HL-60 (cell line): ENCODE measurements around the gene GDF7.

ENCODE experiments used
- GABPA ChIP-seq: IDR thresholded peaks from 2 replicates; pipeline ENCODE4 v1.6.1; 2012; ENCODE audit warnings: low read depth
- POLR2AphosphoS5 ChIP-seq: IDR thresholded peaks from 2 replicates; pipeline ENCODE4 v1.6.1; 2012; ENCODE audit warnings: low read depth
- TF ChIP-seq, protein P1 (sequence below): IDR thresholded peaks from one replicate; pipeline ENCODE4 v1.5.1; 2011; ENCODE audit warnings: low read length, control low read depth, inconsistent platforms; ENCODE audit not compliant: insufficient read depth
- TF ChIP-seq, protein P2 (sequence below): IDR thresholded peaks from 2 replicates; pipeline ENCODE4 v1.6.1; 2012; ENCODE audit warnings: low read depth; ENCODE audit not compliant: insufficient replicate concordance

DNA sequence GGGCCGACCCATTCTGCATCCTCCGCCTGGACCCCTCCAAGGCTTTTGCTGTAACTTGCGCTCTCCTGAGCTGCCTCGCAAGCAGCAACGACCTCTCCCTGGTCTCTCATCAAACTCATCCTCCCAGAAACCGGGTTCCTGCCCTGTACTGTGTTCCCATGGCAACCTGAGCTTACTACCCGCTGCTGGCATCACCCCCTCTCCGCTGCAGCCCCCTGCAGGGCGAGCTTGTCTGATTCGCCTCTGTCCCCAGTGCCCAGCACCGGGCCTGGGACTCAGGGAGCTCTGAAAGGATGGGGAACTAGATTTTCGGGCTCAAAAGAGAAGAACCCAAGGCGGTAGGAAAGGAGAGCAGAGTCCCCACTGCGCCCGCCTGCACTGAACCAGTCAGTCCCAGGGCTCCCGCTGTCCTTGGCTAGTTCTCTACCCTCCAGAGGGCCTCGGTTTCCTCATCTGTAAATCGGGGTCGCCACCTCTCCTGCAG, 16.5 kb upstream of the GDF7 start:
- TF ChIP-seq, protein P1, sequence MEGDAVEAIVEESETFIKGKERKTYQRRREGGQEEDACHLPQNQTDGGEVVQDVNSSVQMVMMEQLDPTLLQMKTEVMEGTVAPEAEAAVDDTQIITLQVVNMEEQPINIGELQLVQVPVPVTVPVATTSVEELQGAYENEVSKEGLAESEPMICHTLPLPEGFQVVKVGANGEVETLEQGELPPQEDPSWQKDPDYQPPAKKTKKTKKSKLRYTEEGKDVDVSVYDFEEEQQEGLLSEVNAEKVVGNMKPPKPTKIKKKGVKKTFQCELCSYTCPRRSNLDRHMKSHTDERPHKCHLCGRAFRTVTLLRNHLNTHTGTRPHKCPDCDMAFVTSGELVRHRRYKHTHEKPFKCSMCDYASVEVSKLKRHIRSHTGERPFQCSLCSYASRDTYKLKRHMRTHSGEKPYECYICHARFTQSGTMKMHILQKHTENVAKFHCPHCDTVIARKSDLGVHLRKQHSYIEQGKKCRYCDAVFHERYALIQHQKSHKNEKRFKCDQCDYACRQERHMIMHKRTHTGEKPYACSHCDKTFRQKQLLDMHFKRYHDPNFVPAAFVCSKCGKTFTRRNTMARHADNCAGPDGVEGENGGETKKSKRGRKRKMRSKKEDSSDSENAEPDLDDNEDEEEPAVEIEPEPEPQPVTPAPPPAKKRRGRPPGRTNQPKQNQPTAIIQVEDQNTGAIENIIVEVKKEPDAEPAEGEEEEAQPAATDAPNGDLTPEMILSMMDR: no peak
- TF ChIP-seq GABPA (no peak), POLR2AphosphoS5 (no peak)
- TF ChIP-seq, protein P2, sequence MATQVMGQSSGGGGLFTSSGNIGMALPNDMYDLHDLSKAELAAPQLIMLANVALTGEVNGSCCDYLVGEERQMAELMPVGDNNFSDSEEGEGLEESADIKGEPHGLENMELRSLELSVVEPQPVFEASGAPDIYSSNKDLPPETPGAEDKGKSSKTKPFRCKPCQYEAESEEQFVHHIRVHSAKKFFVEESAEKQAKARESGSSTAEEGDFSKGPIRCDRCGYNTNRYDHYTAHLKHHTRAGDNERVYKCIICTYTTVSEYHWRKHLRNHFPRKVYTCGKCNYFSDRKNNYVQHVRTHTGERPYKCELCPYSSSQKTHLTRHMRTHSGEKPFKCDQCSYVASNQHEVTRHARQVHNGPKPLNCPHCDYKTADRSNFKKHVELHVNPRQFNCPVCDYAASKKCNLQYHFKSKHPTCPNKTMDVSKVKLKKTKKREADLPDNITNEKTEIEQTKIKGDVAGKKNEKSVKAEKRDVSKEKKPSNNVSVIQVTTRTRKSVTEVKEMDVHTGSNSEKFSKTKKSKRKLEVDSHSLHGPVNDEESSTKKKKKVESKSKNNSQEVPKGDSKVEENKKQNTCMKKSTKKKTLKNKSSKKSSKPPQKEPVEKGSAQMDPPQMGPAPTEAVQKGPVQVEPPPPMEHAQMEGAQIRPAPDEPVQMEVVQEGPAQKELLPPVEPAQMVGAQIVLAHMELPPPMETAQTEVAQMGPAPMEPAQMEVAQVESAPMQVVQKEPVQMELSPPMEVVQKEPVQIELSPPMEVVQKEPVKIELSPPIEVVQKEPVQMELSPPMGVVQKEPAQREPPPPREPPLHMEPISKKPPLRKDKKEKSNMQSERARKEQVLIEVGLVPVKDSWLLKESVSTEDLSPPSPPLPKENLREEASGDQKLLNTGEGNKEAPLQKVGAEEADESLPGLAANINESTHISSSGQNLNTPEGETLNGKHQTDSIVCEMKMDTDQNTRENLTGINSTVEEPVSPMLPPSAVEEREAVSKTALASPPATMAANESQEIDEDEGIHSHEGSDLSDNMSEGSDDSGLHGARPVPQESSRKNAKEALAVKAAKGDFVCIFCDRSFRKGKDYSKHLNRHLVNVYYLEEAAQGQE: no peak
